Measurements from ENCODE around the gene SAYSD1.

Gene SAYSD1

DNA sequence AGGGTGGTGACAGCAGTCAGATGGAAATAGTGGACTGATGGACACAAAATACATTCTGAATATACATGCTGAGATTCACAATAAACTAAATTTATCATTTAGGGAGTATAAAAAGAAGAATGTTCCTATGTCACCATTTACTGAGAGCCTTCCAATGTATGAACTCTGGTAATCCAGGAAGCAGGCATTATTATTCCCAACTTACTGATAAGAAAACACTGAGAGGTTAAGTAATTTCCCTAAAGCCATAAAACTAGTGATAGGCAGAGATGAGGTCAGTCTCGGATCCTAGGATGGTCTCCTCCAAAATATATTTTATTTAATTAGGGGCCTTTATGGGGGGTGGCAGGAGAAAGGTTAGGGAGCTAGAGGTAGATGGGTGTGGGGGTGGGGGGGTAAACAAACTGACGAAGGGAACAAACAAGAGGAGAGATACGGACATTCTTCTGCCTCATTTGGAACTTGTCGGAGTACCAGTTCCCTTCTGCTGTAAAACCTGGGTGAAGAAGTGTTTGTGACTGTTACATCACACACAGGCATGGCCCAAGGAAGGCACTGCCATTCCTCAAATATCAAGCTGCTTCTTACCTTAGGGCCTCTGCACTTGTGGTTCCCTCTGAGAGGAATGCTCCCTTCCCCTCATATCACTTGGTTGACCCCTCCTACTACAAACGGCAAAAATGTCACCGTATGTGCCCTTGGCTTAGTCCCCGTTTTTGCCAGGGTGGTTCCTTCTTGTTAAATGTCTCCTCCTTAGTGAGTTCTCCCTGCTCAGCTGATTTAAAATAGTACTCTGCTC is 6.7 kb downstream of the SAYSD1 start:
- DNase-seq (ENCODE audit: low spot score): no peak

DNA sequence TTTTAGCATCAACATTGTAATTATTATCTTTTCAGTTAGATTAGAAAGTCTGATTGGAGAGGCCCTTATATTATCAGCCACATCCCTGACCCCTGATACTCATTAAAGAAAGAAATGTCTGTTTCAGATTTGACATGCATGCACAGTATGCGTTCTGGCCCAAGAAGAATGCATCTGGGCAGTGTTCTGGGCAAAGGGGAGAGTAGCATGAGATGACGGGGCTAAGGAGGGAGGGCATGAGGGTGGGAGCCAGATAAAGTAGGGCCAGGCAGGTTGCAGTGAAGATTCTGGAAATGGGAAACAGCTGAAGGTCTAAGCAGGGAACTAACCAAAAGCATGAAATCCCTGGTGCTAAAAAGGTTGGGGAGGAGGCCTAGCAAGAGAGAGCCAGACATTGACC is 7.3 kb downstream of the SAYSD1 start:
- no peak for DNase-seq (ENCODE audit: low spot score)

DNA sequence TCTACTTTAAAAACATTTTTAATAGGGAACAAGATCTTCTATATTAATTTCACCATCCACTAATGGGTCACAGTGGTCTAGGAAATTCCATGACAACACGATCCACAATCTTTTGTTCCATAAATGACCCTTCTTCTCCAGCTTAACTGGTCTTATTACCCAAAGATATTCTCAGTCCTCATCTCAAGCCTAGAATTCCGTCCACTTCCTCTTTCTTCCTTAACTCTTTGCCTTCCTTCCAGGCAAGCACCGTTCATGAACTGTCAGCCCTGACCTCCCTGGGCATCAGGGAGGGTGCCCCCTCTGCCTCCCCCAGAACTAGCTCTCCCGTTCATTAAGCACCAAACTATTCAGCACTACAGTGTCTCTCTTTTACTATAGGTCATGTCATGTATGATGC is 8.0 kb downstream of the SAYSD1 start:
- no peak for DNase-seq (ENCODE audit: low spot score)

DNA sequence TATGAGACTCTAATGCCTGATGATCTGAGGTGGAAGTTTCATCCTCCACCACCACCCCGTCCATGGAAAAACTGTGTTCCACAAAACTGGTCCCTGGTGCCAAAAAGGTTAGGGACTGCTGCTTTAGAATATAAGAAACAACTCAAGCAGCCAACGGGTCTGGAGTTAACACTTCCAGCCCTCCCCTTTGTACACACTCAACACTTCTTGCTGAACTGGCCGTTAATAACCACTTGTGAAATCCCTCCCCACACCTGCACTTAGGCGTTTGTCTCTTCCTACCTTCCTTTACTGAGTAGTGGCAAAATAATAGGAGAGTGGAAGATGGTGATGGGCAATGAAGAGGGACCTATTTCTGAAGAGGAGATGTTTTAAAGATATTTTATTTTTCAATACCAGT is 10.5 kb downstream of the SAYSD1 start:
- DNase-seq (ENCODE audit: low spot score): no peak

DNA sequence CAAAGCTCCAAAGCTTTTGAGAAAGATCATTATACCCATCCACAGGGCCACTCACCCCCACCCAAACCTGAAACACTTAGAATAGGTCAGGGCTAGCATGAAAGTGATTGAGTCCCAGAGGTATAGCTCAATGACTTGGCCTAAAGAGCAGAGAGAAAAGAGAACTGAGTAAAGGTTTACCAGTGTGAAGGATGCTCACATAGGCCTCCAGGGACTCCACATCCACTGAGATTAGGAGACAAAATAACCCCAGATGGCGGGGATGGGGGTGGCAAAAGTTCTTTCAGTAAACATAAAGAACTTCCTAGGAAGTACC is 12.2 kb downstream of the SAYSD1 start:
- DNase-seq (ENCODE audit: low spot score): no peak

DNA sequence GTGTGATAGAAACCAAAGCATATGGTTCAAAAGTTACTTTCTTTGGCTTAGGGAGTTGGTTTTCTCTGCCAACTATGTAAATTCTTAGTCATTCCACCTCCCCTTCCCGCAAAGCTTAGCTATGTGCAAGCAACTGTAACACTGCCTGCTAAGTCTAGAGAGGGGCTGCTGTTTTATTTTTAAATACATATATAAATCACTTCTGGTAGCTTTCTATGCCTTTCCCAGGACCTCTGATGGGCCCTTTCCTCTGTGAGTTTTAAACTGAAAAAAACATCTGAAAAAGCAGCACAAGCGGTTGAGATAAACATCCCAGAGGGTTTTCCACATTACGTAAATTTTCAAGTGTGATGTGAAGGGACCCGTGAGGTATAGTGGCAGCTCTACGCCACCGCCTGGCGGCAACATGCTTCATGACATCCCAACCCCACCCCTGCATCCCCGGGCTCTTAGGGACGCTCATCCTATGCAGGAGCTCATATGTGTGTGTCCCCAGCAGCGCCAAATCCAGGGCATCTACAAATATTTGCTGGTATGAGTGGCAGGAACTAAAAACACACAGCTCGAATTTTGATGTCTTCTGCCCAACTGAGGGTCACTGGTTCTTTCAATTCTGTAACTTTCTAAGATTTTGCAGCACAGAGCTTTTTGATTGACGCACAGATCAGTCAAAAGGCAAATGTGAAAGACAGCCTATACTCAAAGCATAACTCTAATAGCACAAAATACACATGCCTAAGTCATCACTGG is 12.7 kb downstream of the SAYSD1 start:
- no peak for DNase-seq (ENCODE audit: low spot score)

DNA sequence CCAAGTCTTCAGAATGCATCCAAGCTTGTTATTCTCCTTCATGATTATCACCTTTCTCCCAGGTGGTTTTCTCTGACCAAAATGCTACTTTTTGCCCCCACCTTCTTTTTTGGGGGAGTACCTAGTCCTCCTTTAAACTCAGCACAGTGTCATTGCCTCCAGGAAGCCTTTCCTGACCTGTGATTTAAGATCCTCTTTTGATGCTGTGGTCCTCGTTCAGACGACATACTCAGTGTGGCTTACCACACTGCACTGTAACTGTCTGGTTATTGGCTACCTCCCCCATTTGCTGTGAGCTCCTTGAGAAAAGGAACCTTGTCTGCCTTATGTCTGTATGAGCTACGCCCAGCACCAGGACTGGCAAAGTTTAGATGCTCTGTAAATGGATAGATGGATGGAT is 14.6 kb downstream of the SAYSD1 start:
- DNase-seq (ENCODE audit: low spot score): no peak

DNA sequence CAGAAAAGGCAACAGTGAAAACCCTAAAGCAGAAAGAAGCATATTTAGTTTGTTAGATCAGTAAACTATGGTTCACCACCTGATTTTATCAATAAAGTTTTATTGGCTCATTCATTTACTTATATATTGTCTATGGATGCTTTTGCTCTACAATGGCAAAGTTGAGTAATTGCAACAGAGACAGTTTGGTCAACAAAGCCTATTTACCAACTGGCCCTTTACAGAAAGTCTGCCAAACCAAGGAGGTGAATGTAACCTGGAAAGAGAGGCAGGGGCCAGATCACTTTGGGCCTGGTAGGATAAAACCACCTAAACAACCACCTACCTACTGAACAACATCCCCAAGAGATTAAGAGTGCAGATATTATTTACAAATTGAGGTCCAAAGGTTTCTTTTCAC is 19.4 kb downstream of the SAYSD1 start:
- DNase-seq (ENCODE audit: low spot score): no peak

DNA sequence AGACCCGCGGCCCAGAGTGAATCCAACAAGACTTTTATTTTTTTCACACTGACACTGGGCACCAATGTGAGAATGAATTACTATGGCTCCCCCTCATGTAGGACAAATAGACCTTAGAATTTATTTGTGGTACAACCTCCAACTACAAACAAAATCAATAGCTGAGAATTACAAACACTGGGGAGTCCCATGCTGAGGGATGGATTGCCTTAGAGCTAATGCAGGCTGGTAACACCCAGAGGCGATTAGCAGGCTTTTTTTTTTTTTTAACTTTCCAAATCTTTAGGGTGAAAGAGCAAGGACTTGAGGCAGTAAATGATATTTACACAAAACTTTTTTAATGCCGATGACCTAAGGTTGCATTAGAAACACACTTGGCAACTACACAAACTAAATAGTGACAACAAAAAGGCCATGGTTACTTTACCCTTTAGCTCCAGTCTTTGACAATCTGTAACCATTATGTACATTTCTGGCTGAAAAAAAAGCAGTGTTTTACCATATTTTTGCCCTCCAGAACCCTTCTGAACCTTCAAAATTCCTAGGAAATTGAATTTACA is 21.8 kb downstream of the SAYSD1 start:
- DNase-seq (ENCODE audit: low spot score): no peak

DNA sequence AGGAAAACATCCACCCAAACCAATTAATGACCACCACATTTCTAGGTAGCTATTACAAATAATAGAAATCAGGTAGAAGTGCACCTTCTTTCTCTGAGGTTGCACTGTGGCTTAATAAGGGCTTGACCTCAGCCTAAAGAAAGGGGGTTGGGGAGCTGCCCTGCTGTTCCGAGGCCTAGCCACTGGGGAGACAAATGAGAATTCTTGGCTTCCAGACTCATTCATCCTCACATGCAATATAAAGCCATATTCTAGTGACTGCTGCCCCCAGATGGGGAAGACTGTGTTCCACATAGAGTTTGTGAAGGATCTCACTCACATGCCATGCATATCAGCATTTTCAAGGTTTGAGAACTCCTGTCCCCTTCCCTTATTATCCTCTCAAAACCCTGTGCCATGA is 22.9 kb downstream of the SAYSD1 start:
- DNase-seq (ENCODE audit: low spot score): no peak

DNA sequence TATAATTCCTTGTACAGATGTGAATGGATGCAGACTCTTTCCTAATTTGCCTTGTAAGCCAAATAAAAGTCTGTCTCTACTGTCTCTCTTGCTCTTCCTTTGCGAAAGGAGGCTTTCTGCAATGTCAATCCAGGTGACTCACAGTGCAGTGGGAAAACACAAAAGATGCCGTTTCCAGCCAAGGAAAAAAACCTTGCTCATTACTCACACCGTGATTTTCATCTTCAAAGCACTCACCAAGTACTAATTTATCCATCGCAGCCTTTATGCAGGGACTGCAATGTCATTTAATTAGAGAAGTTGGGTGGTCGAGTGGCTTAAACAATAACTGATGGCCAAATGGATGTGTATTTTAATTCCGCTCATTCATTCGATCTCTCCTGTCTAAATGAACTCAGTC is 23.8 kb downstream of the SAYSD1 start:
- no peak for DNase-seq (ENCODE audit: low spot score)

DNA sequence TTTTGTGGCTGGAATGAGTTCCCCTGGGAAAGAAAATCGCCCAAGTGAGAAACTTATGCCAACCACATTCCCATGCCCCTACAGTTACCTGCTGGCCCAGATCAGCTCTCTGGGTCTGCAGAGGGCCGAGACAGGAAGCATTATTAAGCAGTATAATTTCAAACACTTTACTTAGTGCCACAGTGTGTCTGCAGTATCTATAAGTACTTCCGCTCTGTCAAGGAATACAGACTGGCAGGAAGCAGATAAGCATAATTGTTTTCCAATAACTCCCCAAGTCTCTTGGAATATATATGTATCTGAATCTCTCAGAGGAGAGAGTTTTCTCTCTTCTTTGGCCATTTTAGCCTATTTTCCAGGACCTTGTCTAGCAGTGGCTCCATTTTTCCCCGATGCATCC is 24.9 kb downstream of the SAYSD1 start:
- no peak for DNase-seq (ENCODE audit: low spot score)

DNA sequence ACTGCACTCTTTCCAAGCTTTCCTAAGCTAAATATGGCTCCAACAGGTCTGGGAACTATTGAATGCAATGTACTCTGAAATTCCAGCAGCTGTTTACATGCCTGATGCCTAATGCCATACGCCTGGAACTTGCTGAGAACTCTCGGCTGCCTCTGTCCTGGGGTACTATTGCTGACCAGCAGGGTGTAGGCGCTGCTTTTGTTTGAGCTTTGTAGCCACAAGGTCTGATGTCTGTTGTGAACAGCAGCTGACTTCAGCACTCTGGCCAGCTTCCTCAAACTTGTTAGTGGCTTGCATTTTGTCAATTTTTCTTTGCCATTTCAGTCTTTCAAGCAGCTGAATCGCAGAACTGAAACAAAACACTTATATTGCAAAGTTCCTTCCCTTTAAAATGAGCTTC is 26.7 kb downstream of the SAYSD1 start:
- peak; percentile 52 for DNase-seq (ENCODE audit: low spot score)

DNA sequence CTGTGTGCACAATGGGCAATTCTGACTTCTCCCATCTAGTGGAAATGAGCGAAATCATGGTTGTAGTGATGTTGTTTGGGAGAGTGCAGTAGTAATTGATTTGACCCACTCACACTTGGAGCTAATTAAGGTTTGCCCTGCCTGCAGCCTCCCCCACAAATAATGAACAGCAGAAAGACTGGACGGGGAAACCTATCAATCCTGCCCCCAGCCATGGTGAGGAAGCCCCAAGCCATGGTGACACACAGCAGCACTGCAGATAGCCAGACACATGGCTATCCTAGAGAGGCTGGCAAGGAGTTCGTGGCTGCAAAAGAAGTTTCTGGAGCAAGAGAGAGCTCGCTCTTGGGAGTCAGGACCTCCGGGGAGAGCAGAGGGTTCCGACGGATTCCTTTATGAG is 27.8 kb downstream of the SAYSD1 start:
- DNase-seq (ENCODE audit: low spot score): no peak

DNA sequence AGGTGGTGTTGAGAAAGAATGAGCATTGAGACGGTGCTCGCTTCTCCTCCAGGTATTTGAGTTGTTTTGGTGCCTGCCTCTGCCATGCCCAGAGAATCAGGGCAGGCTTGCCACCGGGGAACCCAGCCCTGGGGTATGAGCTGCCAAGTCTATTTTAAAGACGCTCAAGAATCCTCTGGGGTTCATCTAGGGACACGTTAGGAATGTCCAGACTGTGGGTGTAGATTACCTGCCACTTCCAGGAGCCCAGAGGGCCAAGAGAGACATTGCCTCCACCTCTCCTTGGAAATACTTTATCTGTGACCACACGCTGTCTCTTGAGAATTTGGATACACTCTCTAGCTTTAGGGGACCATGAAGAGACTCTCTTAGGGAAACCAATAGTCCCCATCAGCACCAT is 28.3 kb downstream of the SAYSD1 start:
- DNase-seq (ENCODE audit: low spot score): no peak

DNA sequence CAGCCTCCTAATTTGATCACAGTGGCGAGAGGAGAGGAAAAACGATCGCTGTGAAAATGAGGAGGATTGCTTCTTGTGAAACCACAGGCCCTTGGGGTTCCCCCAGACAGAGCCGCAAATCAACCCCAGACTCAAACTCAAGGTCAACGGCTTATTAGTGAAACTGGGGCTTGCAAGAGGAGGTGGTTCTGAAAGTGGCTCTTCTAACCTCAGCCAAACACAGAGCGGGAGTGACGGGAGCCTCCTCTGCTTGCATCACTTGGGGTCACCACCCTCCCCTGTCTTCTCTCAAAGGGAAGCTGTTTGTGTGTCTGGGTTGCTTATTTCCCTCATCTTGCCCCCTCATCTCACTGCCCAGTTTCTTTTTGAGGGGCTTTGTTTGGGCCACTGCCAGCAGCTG is 28.7 kb downstream of the SAYSD1 start:
- DNase-seq (ENCODE audit: low spot score): no peak

DNA sequence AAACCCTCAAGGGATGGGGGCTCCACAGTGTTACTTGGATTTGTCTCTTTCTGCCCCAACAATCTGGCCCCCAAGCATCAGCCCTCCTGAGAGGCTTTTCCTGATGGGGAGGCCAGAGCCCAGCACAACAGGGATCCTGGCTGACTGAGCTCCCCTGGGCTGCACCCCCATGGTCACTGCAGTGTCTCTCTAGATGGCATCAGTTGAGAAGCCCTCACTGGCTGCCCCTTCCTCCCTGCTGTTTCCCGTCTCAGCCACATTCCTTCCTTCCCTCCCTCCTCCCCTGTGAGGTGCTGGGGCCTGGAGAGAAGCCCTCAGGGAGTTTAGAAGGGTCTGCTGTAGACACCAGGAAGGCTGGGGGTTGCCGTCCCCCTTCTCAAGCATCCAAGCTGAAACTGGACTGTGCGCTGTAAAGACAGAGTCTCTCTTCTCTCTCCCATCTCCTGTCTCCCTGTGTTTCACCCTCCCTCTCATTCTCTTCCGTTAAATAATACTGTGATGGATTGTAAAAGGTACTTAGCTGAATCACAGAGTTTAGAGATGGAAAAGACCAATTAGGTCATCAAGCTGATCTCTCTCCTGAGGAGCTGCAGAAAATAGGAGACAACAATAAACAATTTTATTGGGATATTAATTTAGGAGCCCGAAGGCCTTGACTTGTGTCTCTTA is 29.7 kb downstream of the SAYSD1 start:
- DNase-seq (ENCODE audit: low spot score): no peak

DNA sequence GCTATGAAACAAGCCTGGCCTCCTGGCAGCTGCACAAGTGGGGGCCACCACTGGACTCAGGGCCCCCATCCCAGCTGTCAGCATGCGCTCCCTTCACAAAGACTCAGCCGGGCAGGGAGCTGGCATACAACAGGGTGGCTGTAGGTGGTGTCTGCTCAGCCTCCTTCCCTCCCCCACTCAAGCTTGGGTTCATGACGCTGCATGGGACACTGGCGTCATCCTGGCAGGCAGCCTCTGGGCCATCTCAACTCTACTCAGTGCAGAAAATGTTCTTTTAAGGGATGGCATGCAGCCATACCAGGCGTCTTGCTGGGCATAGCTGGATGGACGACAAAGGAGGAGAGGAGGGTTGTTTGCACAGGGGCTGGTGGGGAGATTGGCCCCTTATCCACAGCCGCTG is 30.5 kb downstream of the SAYSD1 start:
- DNase-seq (ENCODE audit: low spot score): no peak

DNA sequence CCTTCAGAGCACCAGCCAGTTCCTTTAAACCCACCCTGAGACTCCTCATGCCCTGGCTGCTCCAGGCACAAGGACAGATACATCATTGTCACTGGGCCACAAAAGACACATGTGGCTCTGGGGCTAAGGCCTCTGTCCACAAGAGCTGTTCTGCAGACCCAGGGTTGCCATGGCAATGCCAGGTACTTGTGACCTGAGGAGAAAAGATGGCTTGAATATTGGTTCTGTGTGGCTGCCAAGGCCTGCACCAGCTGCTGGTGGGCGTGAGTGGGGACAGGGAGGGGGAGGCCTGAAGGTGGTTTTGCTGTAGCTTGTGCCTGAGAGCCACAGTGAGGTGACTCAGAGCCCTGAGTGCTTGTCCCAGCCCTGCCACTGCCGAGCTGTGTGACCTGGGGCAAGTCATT is 31.8 kb downstream of the SAYSD1 start:
- no peak for DNase-seq (ENCODE audit: low spot score)

DNA sequence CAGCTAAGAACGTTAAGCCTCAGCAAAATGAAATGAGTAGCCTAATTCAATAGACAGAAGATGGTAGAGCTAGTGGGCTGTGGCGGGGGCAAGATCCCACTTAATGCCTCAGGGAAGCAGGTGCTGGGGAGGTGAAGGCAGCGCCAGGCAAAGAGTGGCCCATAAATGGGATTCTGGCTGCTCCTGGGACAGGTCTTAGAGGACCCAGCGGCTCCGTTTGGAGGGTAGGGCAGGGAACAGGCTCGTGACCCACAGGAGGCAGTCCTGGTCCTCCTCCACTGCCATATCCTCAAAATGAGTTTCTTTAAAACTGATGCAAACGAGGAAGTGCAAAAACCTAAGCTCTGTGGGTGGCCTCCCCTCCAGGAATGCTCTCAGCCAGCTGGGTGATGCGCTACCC is 32.7 kb downstream of the SAYSD1 start:
- DNase-seq (ENCODE audit: low spot score): no peak

DNA sequence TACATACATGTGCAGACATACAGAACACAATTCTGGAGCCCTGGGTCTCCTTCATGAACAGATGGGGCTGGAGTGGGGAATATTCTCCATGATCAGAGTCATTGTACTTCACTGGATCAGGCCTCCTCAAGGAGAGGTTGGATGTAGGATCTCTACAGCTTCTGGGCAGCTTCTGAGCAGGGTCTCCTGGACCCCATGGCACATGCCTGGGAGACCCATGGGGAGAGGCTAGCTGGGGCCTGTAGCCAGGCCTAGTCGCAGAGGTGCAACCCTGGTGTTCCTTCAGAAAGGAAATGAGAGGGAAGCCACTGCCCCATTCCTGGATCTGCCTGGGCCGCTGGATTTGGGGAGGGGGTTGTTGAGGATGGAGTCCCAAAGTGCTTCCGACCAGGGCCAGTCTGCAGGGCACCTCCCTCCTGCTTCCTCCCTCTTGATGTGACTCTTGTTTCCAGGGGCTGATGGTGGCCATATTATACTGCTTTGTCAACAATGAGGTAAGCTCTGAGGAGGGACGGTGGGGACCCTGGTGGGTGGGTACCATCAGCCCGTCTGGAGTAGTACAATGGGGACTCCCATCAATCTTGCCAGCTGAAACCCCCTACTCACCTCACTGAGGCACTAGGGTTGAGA is 34.6 kb downstream of the SAYSD1 start:
- DNase-seq (ENCODE audit: low spot score): no peak

Measured in kidney capillary endothelial cell (primary cell).